ENCODE measurements around the gene TMED5.
A peak's percentile ranks its signal among the peaks of the same experiment; 100 is the strongest.
"Not testable (repeated sequence)": the region's sequence is repeated elsewhere in the genome, so short reads cannot be mapped to it uniquely, and the experiment has no call there.

TMED5 gene

DNA sequence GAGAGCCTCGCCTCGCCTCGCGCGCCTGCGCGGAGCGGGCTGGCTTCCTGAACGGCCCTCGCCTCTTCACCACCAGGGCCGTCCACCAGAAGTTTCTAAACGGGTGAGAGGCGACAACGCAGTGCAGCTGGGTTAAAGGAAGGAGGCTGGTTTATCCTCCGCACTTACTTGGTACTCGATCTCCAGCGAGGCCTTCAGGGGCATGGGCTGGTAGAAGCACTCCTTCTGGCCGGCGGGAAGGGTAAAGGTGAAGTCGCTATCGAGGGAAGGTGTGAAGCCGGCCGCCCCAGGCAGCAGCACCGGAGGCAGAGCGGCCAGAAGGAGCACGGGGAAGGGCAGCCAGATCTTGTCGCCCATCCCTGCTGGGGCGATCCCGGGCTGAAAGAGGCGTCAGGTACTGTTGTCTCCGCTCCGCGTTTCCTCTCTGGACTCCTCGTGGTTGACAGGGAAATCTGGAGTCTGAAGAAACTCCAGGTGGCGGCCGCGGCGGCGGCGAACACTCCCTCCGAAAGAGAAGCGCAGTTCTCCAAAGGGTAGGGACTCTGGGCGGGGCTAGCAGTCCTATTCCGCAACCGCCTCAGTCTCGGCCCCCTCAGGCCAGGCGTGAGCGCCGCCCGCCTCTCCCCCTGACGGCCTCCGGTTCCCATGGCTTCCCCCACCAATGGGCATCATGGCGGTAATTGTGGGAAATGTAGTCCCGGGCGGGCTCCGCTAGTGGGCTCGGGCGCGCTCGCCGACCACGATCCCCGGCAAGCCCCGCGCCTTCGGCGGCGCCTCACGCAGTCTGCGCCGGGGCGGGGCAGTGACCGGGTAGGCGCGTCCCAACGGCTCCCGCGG is at the start of gene TMED5:
TMED5 (minus strand) TSS at position 528 of the 837 bp plus-strand sequence; CDS start at position 357, 171 bp downstream.
- Histone ChIP-seq H3K4me3 (ENCODE audit: low read depth, low read length) (peak within 1 kb of the TSS; percentile 93), H3K27me3 (ENCODE audit: control insufficient read depth, insufficient read depth, low read length) (no peaks in the 10 kb centered on the region), H3K4me1 (no peaks in the 10 kb centered on the region), H3K79me2 (peaks cover 10% of the 10 kb centered on the region), H3K9ac (no peak within 1 kb of the TSS), H3K9me3 (ENCODE audit: control insufficient read depth, low read length) (no peaks in the 10 kb centered on the region), H3K27ac (peak within 1 kb of the TSS; percentile 94), H2AFZ (peak within 1 kb of the TSS; percentile 98), H3K4me2 (ENCODE audit: low read length) (peak within 1 kb of the TSS; percentile 99), H3K36me3 (ENCODE audit: control insufficient read depth, insufficient read depth, low read length) (no peaks in the 10 kb centered on the region)
- no peak for TF ChIP-seq CTCF (IDR thresholded peaks at IDR 0.05)

GRCh38 chr1:93223023-93223675 is 42.9 kb upstream of the TMED5 start:
- no peak overlapping the region for H2AFZ ChIP-seq
- H3K36me3 ChIP-seq (ENCODE audit: control insufficient read depth, insufficient read depth, low read length), result no peaks in the 10 kb centered on the region
- H3K79me2 ChIP-seq, result no peaks in the 10 kb centered on the region
- no peak for TF ChIP-seq CTCF (IDR thresholded peaks at IDR 0.05)
- no peaks in the 10 kb centered on the region for H3K27me3 ChIP-seq (ENCODE audit: control insufficient read depth, insufficient read depth, low read length)
- no peak overlapping the region for H3K9ac ChIP-seq
- no peaks in the 10 kb centered on the region for H3K4me1 ChIP-seq
- H3K4me2 ChIP-seq (ENCODE audit: low read length), result no peak overlapping the region
- no peak overlapping the region for H3K4me3 ChIP-seq (ENCODE audit: low read depth, low read length)
- H3K27ac ChIP-seq, result no peak overlapping the region
- H3K9me3 ChIP-seq (ENCODE audit: control insufficient read depth, low read length), result no peaks in the 10 kb centered on the region

DNA sequence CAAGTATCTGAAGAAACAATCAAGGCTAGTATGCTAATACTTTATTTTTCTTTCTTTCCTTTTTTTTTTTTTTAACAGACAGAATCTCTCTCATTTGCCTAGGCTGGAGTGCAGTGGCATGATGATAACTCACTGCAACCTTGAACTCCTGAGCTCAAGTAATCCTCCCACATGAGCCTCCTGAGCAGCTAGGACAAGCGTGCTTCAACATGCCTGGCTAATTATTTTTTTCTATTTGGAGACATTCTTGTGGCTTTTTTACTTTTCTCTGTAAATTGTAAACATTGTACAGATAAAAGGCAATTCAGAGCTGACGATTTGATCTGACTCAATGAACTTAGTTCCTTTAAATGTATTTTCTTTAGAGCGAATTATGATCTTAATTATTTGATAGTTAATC is 41.7 kb upstream of the TMED5 start:
- no peak overlapping the region for H3K27ac ChIP-seq
- no peak overlapping the region for H3K4me3 ChIP-seq (ENCODE audit: low read depth, low read length)
- no peaks in the 10 kb centered on the region for H3K4me1 ChIP-seq
- no peaks in the 10 kb centered on the region for H3K9me3 ChIP-seq (ENCODE audit: control insufficient read depth, low read length)
- no peaks in the 10 kb centered on the region for H3K36me3 ChIP-seq (ENCODE audit: control insufficient read depth, insufficient read depth, low read length)
- no peaks in the 10 kb centered on the region for H3K79me2 ChIP-seq
- H3K4me2 ChIP-seq (ENCODE audit: low read length), result no peak overlapping the region
- no peak overlapping the region for H2AFZ ChIP-seq
- no peak for TF ChIP-seq CTCF (IDR thresholded peaks at IDR 0.05)
- no peak overlapping the region for H3K9ac ChIP-seq
- no peaks in the 10 kb centered on the region for H3K27me3 ChIP-seq (ENCODE audit: control insufficient read depth, insufficient read depth, low read length)

DNA sequence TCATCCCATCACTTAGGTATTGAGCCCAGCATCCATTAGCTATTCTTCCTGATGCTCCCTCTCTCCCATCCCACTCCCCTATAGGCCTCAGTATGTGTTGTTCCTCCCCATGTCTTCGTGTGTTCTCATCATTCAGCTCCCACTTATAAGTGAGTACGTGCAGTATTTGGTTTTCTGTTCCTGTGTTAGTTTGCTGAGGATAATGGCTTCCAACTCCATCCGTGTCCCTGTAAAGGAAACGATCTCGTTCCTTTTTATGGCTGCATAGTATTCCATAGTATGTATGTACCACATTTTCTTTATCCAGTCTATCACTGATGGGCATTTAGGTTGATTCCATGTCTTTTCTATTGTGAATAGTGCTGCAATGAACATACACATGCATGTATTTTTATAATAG is 40.5 kb upstream of the TMED5 start:
- H2AFZ ChIP-seq; H3K36me3 ChIP-seq (ENCODE audit: control insufficient read depth, insufficient read depth, low read length); H3K9ac ChIP-seq; H3K4me3 ChIP-seq (ENCODE audit: low read depth, low read length); H3K4me1 ChIP-seq; H3K27me3 ChIP-seq (ENCODE audit: control insufficient read depth, insufficient read depth, low read length); H3K9me3 ChIP-seq (ENCODE audit: control insufficient read depth, low read length); H3K27ac ChIP-seq; H3K79me2 ChIP-seq; H3K4me2 ChIP-seq (ENCODE audit: low read length): not testable (repeated sequence)

- no peaks in the 10 kb centered on the region for H3K36me3 ChIP-seq (ENCODE audit: control insufficient read depth, insufficient read depth, low read length)
- no peaks in the 10 kb centered on the region for H3K4me1 ChIP-seq
- H3K9ac ChIP-seq, result no peak overlapping the region
- no peak for TF ChIP-seq CTCF (IDR thresholded peaks at IDR 0.05)
- no peaks in the 10 kb centered on the region for H3K27me3 ChIP-seq (ENCODE audit: control insufficient read depth, insufficient read depth, low read length)
- no peaks in the 10 kb centered on the region for H3K9me3 ChIP-seq (ENCODE audit: control insufficient read depth, low read length)
- H3K4me2 ChIP-seq (ENCODE audit: low read length), result no peak overlapping the region
- no peaks in the 10 kb centered on the region for H3K79me2 ChIP-seq
- peak overlapping the region; percentile 59 for H2AFZ ChIP-seq
- H3K4me3 ChIP-seq (ENCODE audit: low read depth, low read length), result no peak overlapping the region
- H3K27ac ChIP-seq, result no peak overlapping the region
Measured at GRCh38 chr1:93219443-93219842, 39.2 kb upstream of the TMED5 start.
